GM21717 (cell line): ENCODE measurements around the gene CD2.

ENCODE experiments used
- ATAC-seq: cut with Tn5 transposase; IDR thresholded peaks from one replicate; pipeline ENCODE4 v1.9.1; 2021; ENCODE audit warnings: mild to moderate bottlenecking, moderate library complexity; ENCODE audit not compliant: unreplicated experiment

The CD2 gene

GRCh38 chr1:116726872-116727820 lies 27.1 kb upstream of the CD2 start:
- ATAC-seq: no peak

- no peak for ATAC-seq
Measured at GRCh38 chr1:116731439-116731838, 22.8 kb upstream of the CD2 start.

- ATAC-seq: no peak
Measured at GRCh38 chr1:116732726-116733125, 21.5 kb upstream of the CD2 start.

- ATAC-seq: no peak
Measured at GRCh38 chr1:116733476-116734365, 20.5 kb upstream of the CD2 start.

GRCh38 chr1:116735246-116735645 lies 19.0 kb upstream of the CD2 start:
- ATAC-seq: no peak

- peak; percentile 31 for ATAC-seq
Measured at GRCh38 chr1:116737020-116737854, 17.0 kb upstream of the CD2 start.

GRCh38 chr1:116737855-116738321 lies 16.3 kb upstream of the CD2 start:
- ATAC-seq: peak; percentile 21

- peak; percentile 59 for ATAC-seq
Measured at GRCh38 chr1:116738673-116739370, 15.4 kb upstream of the CD2 start.

- no peak for ATAC-seq
Measured at GRCh38 chr1:116739371-116740012, 14.7 kb upstream of the CD2 start.

GRCh38 chr1:116740296-116740695 lies 13.9 kb upstream of the CD2 start:
- no peak for ATAC-seq

- no peak for ATAC-seq
Measured at GRCh38 chr1:116740746-116741145, 13.5 kb upstream of the CD2 start.

- no peak for ATAC-seq
Measured at GRCh38 chr1:116741836-116742565, 12.2 kb upstream of the CD2 start.

- ATAC-seq: no peak
Measured at GRCh38 chr1:116743535-116743934, 10.7 kb upstream of the CD2 start.

- no peak for ATAC-seq
Measured at GRCh38 chr1:116748272-116748671, 6.0 kb upstream of the CD2 start.

GRCh38 chr1:116751146-116751545 lies 3.1 kb upstream of the CD2 start:
- ATAC-seq: no peak

- ATAC-seq: no peak
Measured at GRCh38 chr1:116751621-116752020, 2.6 kb upstream of the CD2 start.

GRCh38 chr1:116753312-116753711 lies 918 bp upstream of the CD2 start:
- ATAC-seq: no peak

- ATAC-seq: no peak
Measured at GRCh38 chr1:116755066-116755465, 836 bp downstream of the CD2 start.

- no peak for ATAC-seq
Measured at GRCh38 chr1:116755681-116756080, 1.5 kb downstream of the CD2 start.
